ENCODE results near the gene SLC44A4.
A peak's percentile ranks its signal among the peaks of the same experiment; 100 is the strongest.

The SLC44A4 gene

DNA sequence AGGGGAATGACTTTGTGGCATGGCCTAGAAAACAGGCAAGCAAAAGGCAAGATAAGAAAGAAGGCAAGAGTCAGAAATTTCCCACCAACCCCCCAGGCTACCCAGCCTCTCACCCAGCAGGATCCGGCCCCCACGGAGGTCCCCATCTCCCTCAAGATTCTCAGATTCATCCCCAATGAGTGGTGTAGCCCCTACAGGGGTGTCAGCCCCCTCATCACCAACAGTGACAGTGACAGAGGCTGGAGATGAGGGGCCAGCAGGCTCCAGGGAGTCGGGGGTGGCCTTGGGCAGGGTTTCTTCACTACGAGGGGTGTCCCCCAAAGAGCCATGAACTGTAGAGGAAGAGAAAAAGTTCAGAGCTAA, 17.7 kb upstream of the SLC44A4 start:
- DNase-seq, result no peak
- H3K4me1 ChIP-seq (ENCODE audit: control insufficient read depth, insufficient read depth, low read length, poor library complexity, severe bottlenecking), result peaks cover 17% of the 10 kb centered on the region

DNA sequence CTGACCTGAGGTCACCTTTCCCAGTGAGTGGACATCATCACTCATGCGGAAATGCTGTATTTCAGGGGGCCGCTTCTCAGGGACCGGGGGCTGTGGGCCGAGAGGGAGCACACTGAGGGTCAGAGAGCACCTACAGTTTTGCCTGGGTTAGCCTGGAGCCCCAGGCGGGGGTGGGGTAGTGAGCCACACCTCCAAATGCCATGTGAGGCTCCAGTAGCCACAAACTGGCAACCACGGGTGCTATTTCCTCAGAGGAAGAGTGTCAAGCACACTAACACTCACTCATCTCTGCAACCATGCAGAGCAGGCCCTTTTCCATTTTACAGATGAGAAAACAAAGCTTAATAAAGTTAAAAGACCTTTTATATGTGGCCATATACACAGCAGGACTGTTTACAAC, 14.0 kb upstream of the SLC44A4 start:
- Histone ChIP-seq H3K36me3 (ENCODE audit: control insufficient read depth, insufficient read depth, low read length) (peaks cover 39% of the 10 kb centered on the region), H3K9me3 (ENCODE audit: control insufficient read depth, low read length) (no peaks in the 10 kb centered on the region), H3K27ac (ENCODE audit: insufficient read depth, low read length, poor library complexity, severe bottlenecking) (no peak overlapping the region), H3K27me3 (replicated peaks; ENCODE audit: control insufficient read depth, insufficient read depth, low read length, poor library complexity, severe bottlenecking) (no peaks in the 10 kb centered on the region), H3K4me3 (ENCODE audit: insufficient read depth, low read depth, low read length, poor library complexity, severe bottlenecking) (no peak overlapping the region), H3K4me1 (ENCODE audit: control insufficient read depth, insufficient read depth, low read length, poor library complexity, severe bottlenecking) (peaks cover 10% of the 10 kb centered on the region)
- no peak for DNase-seq

More for the DNA sequence above, 17.7 kb upstream of the SLC44A4 start:
- H3K27ac ChIP-seq (ENCODE audit: insufficient read depth, low read length, poor library complexity, severe bottlenecking), result peak overlapping the region; percentile 90
- peak overlapping the region; percentile 76 for H3K4me3 ChIP-seq (ENCODE audit: insufficient read depth, low read depth, low read length, poor library complexity, severe bottlenecking)
- H3K9me3 ChIP-seq (ENCODE audit: control insufficient read depth, low read length), result no peaks in the 10 kb centered on the region
- peaks cover 22% of the 10 kb centered on the region for H3K36me3 ChIP-seq (ENCODE audit: control insufficient read depth, insufficient read depth, low read length)
- no peaks in the 10 kb centered on the region for H3K27me3 ChIP-seq (replicated peaks; ENCODE audit: control insufficient read depth, insufficient read depth, low read length, poor library complexity, severe bottlenecking)

DNA sequence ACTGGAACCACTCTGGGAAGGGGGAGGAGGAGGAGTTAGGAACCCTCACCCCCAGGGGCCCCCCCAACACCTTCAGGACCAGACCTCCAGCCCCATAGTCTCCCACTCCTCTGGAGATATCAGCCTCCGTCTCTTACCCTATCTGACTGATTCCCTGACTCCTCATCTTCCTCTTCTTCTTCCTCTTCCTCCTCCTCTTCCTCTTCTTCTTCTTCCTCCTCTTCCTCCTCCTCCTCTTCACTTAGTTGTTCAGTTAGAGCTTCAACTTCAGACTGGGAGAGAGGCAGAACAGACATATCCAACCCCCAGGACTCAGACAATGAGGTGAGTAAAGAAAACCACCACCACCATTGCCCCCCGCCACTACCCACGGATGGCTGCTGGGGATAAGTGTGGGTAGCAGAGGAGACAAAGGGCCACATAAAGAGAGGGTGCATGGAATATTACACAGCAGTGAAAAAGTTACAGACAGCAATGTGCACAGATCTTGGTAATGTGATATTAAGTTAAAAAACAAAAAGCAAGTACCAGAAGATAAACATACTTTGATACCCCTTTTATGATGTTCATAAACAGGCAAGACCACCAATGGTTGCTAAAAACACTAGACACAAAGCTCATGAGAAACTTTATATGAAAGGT, 10.7 kb upstream of the SLC44A4 start:
- no peaks in the 10 kb centered on the region for H3K27me3 ChIP-seq (replicated peaks; ENCODE audit: control insufficient read depth, insufficient read depth, low read length, poor library complexity, severe bottlenecking)
- no peak for DNase-seq
- no peaks in the 10 kb centered on the region for H3K9me3 ChIP-seq (ENCODE audit: control insufficient read depth, low read length)
- no peak overlapping the region for H3K4me3 ChIP-seq (ENCODE audit: insufficient read depth, low read depth, low read length, poor library complexity, severe bottlenecking)
- H3K4me1 ChIP-seq (ENCODE audit: control insufficient read depth, insufficient read depth, low read length, poor library complexity, severe bottlenecking), result no peaks in the 10 kb centered on the region
- H3K27ac ChIP-seq (ENCODE audit: insufficient read depth, low read length, poor library complexity, severe bottlenecking), result no peak overlapping the region
- peaks cover 56% of the 10 kb centered on the region for H3K36me3 ChIP-seq (ENCODE audit: control insufficient read depth, insufficient read depth, low read length)

DNA sequence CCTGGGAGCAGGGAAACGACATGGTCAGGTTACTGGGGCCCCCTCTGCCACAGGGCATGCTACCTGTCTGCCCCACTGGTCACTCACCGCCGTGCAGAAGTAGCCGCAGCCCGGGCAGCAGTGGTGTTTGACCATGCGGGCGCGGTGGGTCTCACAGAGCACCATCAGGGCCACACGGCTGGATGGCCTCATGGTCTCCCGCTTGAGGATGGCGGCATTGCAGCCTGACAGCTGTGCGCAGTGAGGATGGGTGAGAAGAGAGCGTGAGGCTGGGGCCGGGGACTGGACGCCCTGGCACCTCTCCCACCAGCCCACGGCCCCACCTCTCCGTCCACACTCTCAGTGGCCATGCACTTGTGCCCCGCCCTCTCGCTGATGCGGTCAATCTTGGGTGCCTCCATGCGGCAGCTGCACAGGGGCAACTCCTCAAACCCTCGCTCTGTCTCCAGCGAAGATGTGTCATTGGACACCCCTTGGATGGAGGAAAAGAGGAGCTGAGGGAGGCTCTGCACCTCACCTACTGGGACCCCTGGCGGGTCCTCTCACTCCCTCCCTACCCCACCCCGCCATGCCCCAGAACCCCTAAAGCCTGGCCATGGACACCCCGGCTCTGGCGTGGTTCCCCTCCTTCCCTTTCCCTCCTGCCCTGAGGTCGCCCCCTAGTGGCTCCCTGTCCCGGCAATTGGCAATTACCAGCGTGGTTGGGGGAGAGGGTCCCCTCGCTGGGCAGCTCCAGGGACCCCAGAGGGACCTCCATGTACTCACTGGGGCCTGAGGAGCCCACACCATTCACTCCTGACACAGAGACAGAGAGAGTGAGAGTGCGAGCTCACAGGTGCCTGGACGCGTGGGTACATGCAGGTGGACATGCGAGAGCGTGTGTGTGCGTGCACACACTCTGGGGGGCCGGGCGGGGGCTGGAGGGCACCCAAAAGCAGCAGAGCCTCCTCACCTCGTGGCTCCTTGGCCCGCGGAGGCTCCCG, 9.8 kb upstream of the SLC44A4 start:
- Histone ChIP-seq H3K27ac (ENCODE audit: insufficient read depth, low read length, poor library complexity, severe bottlenecking) (no peak overlapping the region), H3K4me3 (ENCODE audit: insufficient read depth, low read depth, low read length, poor library complexity, severe bottlenecking) (no peak overlapping the region), H3K4me1 (ENCODE audit: control insufficient read depth, insufficient read depth, low read length, poor library complexity, severe bottlenecking) (no peaks in the 10 kb centered on the region), H3K9me3 (ENCODE audit: control insufficient read depth, low read length) (no peaks in the 10 kb centered on the region), H3K36me3 (ENCODE audit: control insufficient read depth, insufficient read depth, low read length) (peaks cover 65% of the 10 kb centered on the region), H3K27me3 (replicated peaks; ENCODE audit: control insufficient read depth, insufficient read depth, low read length, poor library complexity, severe bottlenecking) (no peaks in the 10 kb centered on the region)
- DNase-seq, result peak in 1 of 3 donors; percentile 31

DNA sequence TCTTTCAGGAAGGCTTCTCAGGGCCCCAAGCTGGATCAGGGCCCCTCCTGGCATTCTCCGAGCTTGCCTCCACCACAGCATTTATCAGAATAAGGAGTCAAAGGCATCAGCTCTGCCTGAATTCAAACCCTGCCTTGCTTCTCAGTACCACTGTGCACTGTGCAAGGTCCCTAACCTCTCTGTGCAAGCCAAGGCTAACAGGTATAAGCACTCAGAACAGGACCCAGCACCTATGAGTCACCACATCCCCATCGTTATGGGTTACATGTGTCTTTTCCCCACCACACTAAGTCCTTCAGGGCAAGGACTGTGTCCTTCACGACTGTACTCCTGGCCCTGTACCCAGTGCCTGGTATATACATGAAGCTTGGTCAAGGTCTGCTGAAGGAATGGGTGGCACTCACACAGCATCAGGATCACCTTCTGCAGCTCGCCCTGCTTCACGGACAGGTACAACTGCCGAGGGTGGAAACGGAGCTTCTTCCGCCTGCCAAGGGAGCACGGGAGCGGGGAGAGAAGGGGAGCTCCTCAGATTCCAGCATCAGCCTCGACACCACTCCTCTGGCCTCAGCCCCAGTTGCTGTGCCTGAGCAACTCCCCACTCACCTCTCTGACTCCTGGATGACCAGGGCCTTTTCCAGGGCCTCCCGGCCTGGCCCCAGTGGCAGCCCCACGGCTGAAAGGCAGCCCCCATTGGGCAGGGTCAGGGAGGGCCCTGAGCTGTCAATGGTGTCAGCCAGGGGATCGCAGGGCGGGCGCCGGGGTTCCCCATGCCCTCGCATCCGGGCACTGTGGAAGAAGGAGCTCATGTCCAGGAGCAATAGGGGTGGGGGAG, 8.6 kb upstream of the SLC44A4 start:
- H3K27ac ChIP-seq (ENCODE audit: insufficient read depth, low read length, poor library complexity, severe bottlenecking), result no peak overlapping the region
- no peak overlapping the region for H3K4me3 ChIP-seq (ENCODE audit: insufficient read depth, low read depth, low read length, poor library complexity, severe bottlenecking)
- no peaks in the 10 kb centered on the region for H3K4me1 ChIP-seq (ENCODE audit: control insufficient read depth, insufficient read depth, low read length, poor library complexity, severe bottlenecking)
- H3K9me3 ChIP-seq (ENCODE audit: control insufficient read depth, low read length), result no peaks in the 10 kb centered on the region
- no peaks in the 10 kb centered on the region for H3K27me3 ChIP-seq (replicated peaks; ENCODE audit: control insufficient read depth, insufficient read depth, low read length, poor library complexity, severe bottlenecking)
- no peak for DNase-seq
- H3K36me3 ChIP-seq (ENCODE audit: control insufficient read depth, insufficient read depth, low read length), result peaks cover 69% of the 10 kb centered on the region

DNA sequence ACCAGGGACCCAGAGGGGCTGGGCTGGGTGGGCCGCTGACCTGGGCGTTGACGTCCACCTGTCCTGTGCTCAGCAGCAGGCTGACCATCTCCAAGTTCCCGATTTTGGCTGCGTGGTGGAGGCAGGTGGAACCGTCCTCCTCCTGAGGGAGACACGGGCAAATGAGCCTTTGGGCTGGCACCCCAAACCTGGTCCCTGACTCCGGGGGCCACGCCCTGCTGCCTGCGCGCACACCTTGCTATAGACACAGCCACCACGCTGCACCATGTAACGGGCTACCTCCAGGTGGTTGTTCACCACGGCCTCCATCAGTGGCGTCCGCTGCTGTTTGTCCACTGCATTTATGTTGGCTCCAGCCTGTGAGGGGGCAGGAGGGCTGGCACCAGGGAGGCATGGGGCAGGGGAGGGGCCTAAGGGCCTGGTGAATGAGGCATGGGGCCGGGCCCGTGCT, 7.8 kb upstream of the SLC44A4 start:
- Histone ChIP-seq H3K4me1 (ENCODE audit: control insufficient read depth, insufficient read depth, low read length, poor library complexity, severe bottlenecking) (no peaks in the 10 kb centered on the region), H3K36me3 (ENCODE audit: control insufficient read depth, insufficient read depth, low read length) (peaks cover 68% of the 10 kb centered on the region), H3K27ac (ENCODE audit: insufficient read depth, low read length, poor library complexity, severe bottlenecking) (no peak overlapping the region), H3K9me3 (ENCODE audit: control insufficient read depth, low read length) (no peaks in the 10 kb centered on the region), H3K4me3 (ENCODE audit: insufficient read depth, low read depth, low read length, poor library complexity, severe bottlenecking) (no peak overlapping the region), H3K27me3 (replicated peaks; ENCODE audit: control insufficient read depth, insufficient read depth, low read length, poor library complexity, severe bottlenecking) (no peaks in the 10 kb centered on the region)
- DNase-seq, result no peak

DNA sequence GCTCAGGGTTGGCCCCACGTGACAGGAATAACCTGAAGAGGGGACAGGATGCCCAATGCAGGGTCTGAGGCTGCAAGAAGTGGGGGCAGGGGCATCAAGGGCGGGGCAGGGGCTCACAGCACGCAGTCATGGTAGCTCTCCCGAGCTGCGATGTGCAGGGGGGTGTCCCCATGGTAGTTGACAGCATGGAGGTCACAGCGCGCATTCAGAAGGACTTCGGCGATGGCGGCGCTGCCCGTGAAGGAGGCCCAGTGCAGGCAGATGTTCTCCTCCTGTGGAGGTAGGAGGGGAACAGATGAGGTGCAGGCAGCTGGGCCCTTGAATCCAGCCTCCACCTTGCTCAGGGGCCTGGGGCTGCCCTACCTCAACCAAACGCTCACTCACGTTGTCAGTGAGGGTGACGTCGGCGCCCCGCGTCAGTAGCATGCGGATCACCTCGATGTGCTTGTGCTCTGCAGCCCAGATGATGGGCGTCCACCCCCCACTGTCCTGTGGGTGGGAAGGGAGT, 5.8 kb upstream of the SLC44A4 start:
- H3K4me1 ChIP-seq (ENCODE audit: control insufficient read depth, insufficient read depth, low read length, poor library complexity, severe bottlenecking), result no peaks in the 10 kb centered on the region
- no peak overlapping the region for H3K4me3 ChIP-seq (ENCODE audit: insufficient read depth, low read depth, low read length, poor library complexity, severe bottlenecking)
- peaks cover 88% of the 10 kb centered on the region for H3K36me3 ChIP-seq (ENCODE audit: control insufficient read depth, insufficient read depth, low read length)

DNA sequence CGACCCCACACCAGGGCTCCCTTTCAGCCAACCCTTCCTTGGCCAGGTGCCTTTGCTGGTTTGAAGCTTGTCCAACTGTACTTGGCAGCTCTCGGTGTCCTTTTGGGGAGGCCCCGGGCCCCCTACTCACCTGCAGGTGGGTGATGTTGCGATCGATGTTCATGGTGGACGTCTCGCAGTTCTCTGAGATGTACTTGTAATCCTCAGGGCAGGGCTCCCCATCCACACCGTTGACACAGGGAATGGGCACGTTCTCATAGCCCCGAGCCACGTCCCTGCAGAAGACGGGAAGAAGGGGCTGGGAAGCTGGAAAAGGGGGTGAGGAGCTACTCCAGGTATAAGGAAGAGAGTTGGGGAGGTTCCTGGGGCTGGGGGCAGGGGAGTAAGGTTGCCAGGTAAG, 4.9 kb upstream of the SLC44A4 start:
- no peak for DNase-seq
- Histone ChIP-seq H3K36me3 (ENCODE audit: control insufficient read depth, insufficient read depth, low read length) (peaks cover 80% of the 10 kb centered on the region), H3K4me3 (ENCODE audit: insufficient read depth, low read depth, low read length, poor library complexity, severe bottlenecking) (no peak overlapping the region)

More for the DNA sequence above, 5.8 kb upstream of the SLC44A4 start:
- Histone ChIP-seq H3K27me3 (replicated peaks; ENCODE audit: control insufficient read depth, insufficient read depth, low read length, poor library complexity, severe bottlenecking) (no peaks in the 10 kb centered on the region), H3K9me3 (ENCODE audit: control insufficient read depth, low read length) (no peaks in the 10 kb centered on the region), H3K27ac (ENCODE audit: insufficient read depth, low read length, poor library complexity, severe bottlenecking) (no peak overlapping the region)
- no peak for DNase-seq

DNA sequence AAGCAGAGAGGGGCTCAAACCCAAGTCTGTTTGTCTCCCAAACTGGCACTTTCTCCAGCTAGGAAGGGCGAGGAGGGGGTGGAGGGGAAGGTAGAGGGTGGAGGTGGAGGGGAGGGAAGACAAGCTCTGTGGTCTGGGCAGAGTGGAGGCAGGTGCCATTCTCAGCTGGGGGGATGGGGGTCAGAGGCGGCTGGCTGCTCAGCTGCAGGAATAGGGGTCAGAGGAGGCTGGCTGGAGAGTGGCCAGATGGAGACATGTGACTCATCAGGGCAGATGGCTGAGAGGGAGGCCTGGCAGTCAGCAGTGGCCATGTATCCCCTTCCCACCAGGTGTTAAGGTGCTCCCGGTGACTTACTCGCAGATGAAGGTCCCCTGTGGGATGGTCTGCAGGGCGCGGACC, 3.5 kb upstream of the SLC44A4 start:
- no peaks in the 10 kb centered on the region for H3K27me3 ChIP-seq (replicated peaks; ENCODE audit: control insufficient read depth, insufficient read depth, low read length, poor library complexity, severe bottlenecking)
- DNase-seq, result no peak
- no peak overlapping the region for H3K4me3 ChIP-seq (ENCODE audit: insufficient read depth, low read depth, low read length, poor library complexity, severe bottlenecking)
- no peak overlapping the region for H3K27ac ChIP-seq (ENCODE audit: insufficient read depth, low read length, poor library complexity, severe bottlenecking)
- H3K4me1 ChIP-seq (ENCODE audit: control insufficient read depth, insufficient read depth, low read length, poor library complexity, severe bottlenecking), result no peaks in the 10 kb centered on the region
- H3K36me3 ChIP-seq (ENCODE audit: control insufficient read depth, insufficient read depth, low read length), result peaks cover 67% of the 10 kb centered on the region
- no peaks in the 10 kb centered on the region for H3K9me3 ChIP-seq (ENCODE audit: control insufficient read depth, low read length)

More for the DNA sequence above, 4.9 kb upstream of the SLC44A4 start:
- H3K27ac ChIP-seq (ENCODE audit: insufficient read depth, low read length, poor library complexity, severe bottlenecking), result no peak overlapping the region
- H3K27me3 ChIP-seq (replicated peaks; ENCODE audit: control insufficient read depth, insufficient read depth, low read length, poor library complexity, severe bottlenecking), result no peaks in the 10 kb centered on the region
- no peaks in the 10 kb centered on the region for H3K4me1 ChIP-seq (ENCODE audit: control insufficient read depth, insufficient read depth, low read length, poor library complexity, severe bottlenecking)
- no peaks in the 10 kb centered on the region for H3K9me3 ChIP-seq (ENCODE audit: control insufficient read depth, low read length)

Measured in effector memory CD4-positive, alpha-beta T cell (primary cell).